HG03196 (cell line): Measurements from ENCODE around the gene LRRC59.

Experiments
- ATAC-seq: cut with Tn5 transposase; IDR thresholded peaks from one replicate; pipeline ENCODE4 v1.9.1; 2021; ENCODE audit not compliant: unreplicated experiment

The LRRC59 gene

DNA sequence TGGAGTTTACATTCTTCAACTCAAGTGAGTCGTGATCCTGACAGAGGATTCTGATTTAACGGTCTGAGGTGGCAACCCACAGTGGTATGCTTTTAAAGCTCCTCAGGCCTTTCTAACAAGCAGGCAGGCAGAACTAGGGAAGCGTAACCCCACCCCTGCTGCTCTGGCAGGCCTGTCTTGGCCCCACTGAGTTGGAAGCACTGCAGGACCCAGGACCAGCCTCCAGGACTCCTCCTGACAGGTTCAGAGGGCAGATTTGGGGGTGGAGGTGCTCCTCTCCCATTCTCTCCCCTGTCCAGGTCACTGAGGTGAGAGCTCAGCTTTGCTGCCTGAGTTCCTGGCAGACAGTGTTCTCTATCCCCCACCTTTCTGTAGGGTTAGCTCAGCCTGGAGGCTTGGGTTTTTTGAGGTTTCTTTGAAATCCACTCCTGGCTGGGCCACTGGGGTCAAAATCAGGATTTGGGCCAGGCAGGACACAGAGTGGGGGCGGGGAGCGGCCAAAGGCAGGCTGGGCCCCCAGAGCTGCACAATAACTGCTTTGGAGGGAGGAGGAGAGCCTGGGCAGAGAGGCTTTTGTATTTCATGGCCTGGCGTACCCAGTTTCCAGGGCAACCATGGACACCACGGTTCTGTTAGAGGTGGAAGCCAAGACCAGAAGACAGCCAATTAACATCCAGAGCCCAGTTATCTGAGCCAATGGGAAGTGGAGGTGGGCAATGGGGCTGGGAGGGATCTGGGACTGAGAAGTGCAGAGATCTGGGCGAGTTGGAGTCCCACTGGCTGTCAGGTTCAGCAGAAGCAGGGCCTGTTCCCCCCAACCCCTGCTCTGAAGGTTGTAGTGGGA is 33.9 kb downstream of the LRRC59 start:
- ATAC-seq = no peak

DNA sequence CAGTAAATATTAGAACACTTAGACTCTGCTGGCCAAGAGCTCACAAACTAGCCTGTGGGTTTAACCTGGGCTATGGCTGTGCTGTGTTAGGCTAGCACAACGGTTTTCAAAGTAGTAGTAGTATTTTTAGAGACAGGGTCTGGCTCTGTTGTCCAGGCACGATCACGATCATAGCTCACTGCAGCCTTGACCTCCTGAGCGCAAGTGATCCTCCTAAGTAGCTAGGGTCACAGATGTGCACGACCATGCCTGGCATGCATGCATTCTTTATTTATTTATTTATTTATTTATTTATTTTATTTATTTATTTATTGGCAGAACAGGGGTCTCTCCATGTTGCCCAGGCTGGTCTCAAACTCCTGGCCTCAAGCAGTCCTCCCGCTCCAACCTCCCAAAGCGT is 34.7 kb downstream of the LRRC59 start:
- ATAC-seq = no peak

- ATAC-seq = no peak
Measured at GRCh38 chr17:50361561-50362480, 35.5 kb downstream of the LRRC59 start.

GRCh38 chr17:50360486-50361115 is 36.7 kb downstream of the LRRC59 start:
- ATAC-seq = no peak

GRCh38 chr17:50359998-50360461 is 37.3 kb downstream of the LRRC59 start:
- ATAC-seq = no peak

- no peak for ATAC-seq
Measured at GRCh38 chr17:50359005-50359699, 38.2 kb downstream of the LRRC59 start.

DNA sequence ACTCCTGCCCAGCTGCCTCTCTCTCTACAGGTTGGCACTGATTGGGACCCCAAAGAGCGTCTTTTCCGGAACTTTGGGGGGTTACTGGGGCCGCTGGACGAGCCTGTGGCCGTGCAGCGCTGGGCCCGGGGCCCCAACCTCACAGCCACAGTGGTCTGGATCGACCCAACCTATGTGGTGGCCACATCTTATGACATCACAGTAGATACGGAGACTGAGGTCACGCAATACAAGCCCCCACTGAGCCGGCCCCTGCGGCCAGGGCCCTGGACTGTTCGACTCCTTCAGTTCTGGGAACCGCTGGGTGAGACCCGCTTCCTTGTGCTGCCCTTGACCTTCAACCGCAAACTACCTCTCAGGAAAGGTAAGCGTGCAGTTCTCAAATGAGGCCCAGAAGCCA is 39.1 kb downstream of the LRRC59 start:
- ATAC-seq = no peak

- ATAC-seq = no peak
Measured at GRCh38 chr17:50356892-50357510, 40.3 kb downstream of the LRRC59 start.

- ATAC-seq = no peak
Measured at GRCh38 chr17:50356418-50356817, 40.9 kb downstream of the LRRC59 start.

DNA sequence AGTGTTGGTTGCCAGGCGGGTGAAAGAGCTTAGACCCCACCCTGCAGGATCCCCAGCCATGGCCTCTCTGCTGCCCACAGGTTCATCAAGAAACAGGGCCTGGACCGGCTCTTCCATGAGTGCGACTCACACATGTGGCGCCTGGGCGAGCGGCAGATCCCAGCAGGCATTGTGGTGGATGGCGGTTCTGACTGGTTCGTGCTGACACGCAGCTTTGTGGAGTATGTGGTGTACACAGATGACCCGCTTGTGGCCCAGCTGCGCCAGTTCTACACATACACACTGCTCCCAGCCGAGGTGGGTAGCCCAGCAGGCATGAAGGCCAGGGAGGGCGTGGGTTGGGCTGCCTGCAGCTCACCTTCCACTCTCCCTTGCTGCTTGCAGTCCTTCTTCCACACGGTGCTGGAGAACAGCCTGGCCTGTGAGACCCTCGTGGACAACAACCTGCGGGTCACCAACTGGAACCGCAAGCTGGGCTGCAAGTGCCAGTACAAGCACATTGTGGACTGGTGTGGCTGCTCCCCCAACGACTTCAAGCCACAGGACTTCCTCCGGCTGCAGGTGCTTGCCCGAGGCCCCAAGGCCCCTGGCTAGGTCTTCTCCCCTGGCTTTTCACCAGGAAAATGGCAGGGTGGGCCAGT is 41.5 kb downstream of the LRRC59 start:
- no peak for ATAC-seq

DNA sequence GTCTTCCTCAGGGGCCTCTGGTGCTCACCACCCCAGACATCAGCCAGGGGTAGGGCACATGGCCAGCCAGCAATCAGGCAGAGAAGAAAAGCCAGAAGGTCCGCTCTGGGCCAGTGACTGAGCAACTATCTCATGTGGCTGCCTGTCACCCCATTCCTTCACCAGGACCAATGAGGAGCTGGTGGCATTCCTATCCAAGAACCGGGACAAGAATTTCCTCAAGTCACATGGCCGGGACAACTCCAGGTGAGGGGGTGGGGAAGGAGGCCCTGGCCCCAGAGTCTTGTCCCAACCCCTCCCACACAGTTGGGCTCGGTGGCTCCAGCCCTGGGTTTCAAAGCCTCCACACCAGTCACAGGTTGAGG is 42.0 kb downstream of the LRRC59 start:
- ATAC-seq = no peak

GRCh38 chr17:50354776-50355175 is 42.5 kb downstream of the LRRC59 start:
- no peak for ATAC-seq

- ATAC-seq = no peak
Measured at GRCh38 chr17:50354198-50354597, 43.1 kb downstream of the LRRC59 start.

- no peak for ATAC-seq
Measured at GRCh38 chr17:50353600-50354195, 43.6 kb downstream of the LRRC59 start.

- no peak for ATAC-seq
Measured at GRCh38 chr17:50352693-50353599, 44.4 kb downstream of the LRRC59 start.

GRCh38 chr17:50352072-50352692 is 45.1 kb downstream of the LRRC59 start:
- ATAC-seq = no peak

DNA sequence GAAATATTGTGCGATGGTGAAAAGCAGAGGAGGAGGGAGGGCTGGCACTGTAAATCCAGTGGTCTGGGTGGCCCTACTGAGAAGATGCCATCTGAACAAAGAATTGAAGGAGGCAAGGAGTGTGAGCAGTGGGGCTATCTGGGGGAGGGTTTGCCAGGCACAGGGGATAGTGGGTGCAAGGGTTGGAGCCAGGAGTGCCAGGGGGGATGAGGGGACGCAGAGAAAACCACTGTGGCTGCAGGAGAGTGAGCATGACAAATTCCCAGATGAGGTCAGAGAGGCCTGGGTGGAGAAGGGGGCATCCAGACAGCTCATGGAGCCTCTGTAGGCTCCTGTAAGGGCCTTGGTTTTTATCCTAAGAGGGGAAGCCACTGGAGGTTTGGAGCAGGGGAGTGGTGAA is 46.6 kb downstream of the LRRC59 start:
- ATAC-seq = no peak

GRCh38 chr17:50349243-50349600 is 48.1 kb downstream of the LRRC59 start:
- ATAC-seq = no peak
